GM12878 (cell line): ENCODE measurements around the gene LSAMP. TPM values are rescaled to one million over a fixed set of nuclear protein-coding genes. Genes with fewer than 3 reads are reported as not detected.

Experiments used
- ATAC-seq: fragments of 200-7000 bp; cut with Tn5 transposase; 3 replicates; pipeline ENCODE4 v1.9.1; 2020; ENCODE audit warnings: mild to moderate bottlenecking, moderate library complexity
- BruUV-seq: library from RNA; stranded (reverse); fragments of 400-500 nt; replicated peaks from 2 replicates; lab custom pipeline; 2021; lab: Mats Ljungman, UMichigan
- CTCF ChIA-PET: fragments of 300-600 bp; sonication (Branson Sonifier 250); formaldehyde crosslinking; extraction: SDS; loops from one replicate; lab custom pipeline; 2021; ENCODE audit warnings: inconsistent platforms; lab: Yijun Ruan, JAX
- POLR2A ChIA-PET: fragments of 350-600 bp; formaldehyde crosslinking; extraction: SDS; loops from one replicate; lab custom pipeline; 2021; ENCODE audit warnings: inconsistent platforms; lab: Charles Lee
- RAD21 ChIA-PET: fragments of 300-600 bp; sonication (Branson Sonifier 250); formaldehyde crosslinking; loops from one replicate; lab custom pipeline; 2023; ENCODE audit warnings: antibody characterized with exemption; ENCODE audit not compliant: unreplicated experiment; lab: Charles Lee
- SMC1A ChIA-PET: fragments of 300-600 bp; sonication (Branson Sonifier 250); formaldehyde crosslinking; loops from one replicate; lab custom pipeline; 2023; ENCODE audit not compliant: unreplicated experiment, uncharacterized antibody; lab: Charles Lee
- DNase-seq: peaks from one replicate; pipeline ENCODE4 v3.0.0-alpha.2; 2011; ENCODE audit warnings: low read depth, low spot score
- FAIRE-seq: peaks from 3 replicates; lab custom pipeline; 2011; peaks lifted over from hg19 to GRCh38; lab: Jason Lieb, UNC
- H2AFZ ChIP-seq: 2 replicates; pipeline ENCODE4 v1.6.0; 2011; ENCODE audit warnings: low read depth, low read length, control low read depth; ENCODE audit not compliant: control insufficient read depth
- H3K27ac ChIP-seq: 2 replicates; pipeline ENCODE4 v1.5.1; 2011; ENCODE audit warnings: control low read depth; ENCODE audit not compliant: control insufficient read depth, insufficient read depth
- H3K27me3 ChIP-seq, 2 experiments: replicated peaks in 1 of 2; 2 replicates each; pipeline versions ENCODE4 v1.6.0 to v1.6.1; 2011; ENCODE audit warnings: low read length in 1 of 2; ENCODE audit not compliant: control insufficient read depth in 2 of 2, insufficient read depth in 2 of 2
- H3K36me3 ChIP-seq, 2 experiments: 2 replicates each; pipeline ENCODE4 v1.5.1; 2011; ENCODE audit warnings: low read length in 1 of 2; ENCODE audit not compliant: control insufficient read depth in 2 of 2, insufficient read depth in 2 of 2
- H3K4me1 ChIP-seq: 2 replicates; pipeline ENCODE4 v1.6.1; 2011; ENCODE audit warnings: mild to moderate bottlenecking, low read length, moderate library complexity, mixed read lengths; ENCODE audit not compliant: control insufficient read depth, insufficient read depth
- H3K4me2 ChIP-seq: 2 replicates; pipeline ENCODE4 v1.6.0; 2011; ENCODE audit warnings: control low read depth; ENCODE audit not compliant: control insufficient read depth, insufficient read depth
- H3K4me3 ChIP-seq: fragments of 200-600 bp; sonication (generic); 2 replicates; pipeline ENCODE4 v1.5.1; 2016
- H3K79me2 ChIP-seq: 2 replicates; pipeline ENCODE4 v1.6.0; 2011; ENCODE audit warnings: low read length; ENCODE audit not compliant: control insufficient read depth, insufficient read depth
- H3K9ac ChIP-seq: 2 replicates; pipeline ENCODE4 v1.8.0; 2011; ENCODE audit warnings: low read length, control low read depth, mixed read lengths; ENCODE audit not compliant: control insufficient read depth, insufficient read depth
- H3K9me3 ChIP-seq: replicated peaks from 3 replicates; pipeline ENCODE4 v1.5.1; 2011; ENCODE audit warnings: mild to moderate bottlenecking, low read length; ENCODE audit not compliant: control insufficient read depth, insufficient read depth
- H4K20me1 ChIP-seq: 2 replicates; pipeline ENCODE4 v1.6.0; 2011; ENCODE audit not compliant: control insufficient read depth, insufficient read depth
- ATF7 ChIP-seq: fragments of 450-650 bp; IDR thresholded peaks from 2 replicates; pipeline ENCODE4 v1.6.1; 2016; ENCODE audit warnings: low read depth, mild to moderate bottlenecking
- BCL11A ChIP-seq: IDR thresholded peaks from 2 replicates; pipeline ENCODE4 v1.6.1; 2011; ENCODE audit warnings: low read depth, low read length
- CREM ChIP-seq: IDR thresholded peaks from 2 replicates; pipeline ENCODE4 v1.6.1; 2014; ENCODE audit warnings: antibody characterized with exemption, low read depth
- EED ChIP-seq: sonication (generic); IDR thresholded peaks from 2 replicates; pipeline ENCODE4 v1.6.1; 2016; ENCODE audit warnings: antibody characterized with exemption, low read depth
- EP300 ChIP-seq, 2 experiments: fragments of 150-350 bp in 1 of 2; IDR thresholded peaks; 2 replicates each; pipeline ENCODE4 v1.6.1; 2011 to 2012; ENCODE audit warnings: low read depth in 2 of 2, low read length in 2 of 2, borderline replicate concordance in 1 of 2, improper control_type of control experiment in 1 of 2, inconsistent platforms in 1 of 2; ENCODE audit not compliant: control insufficient read depth in 1 of 2
- IKZF1 ChIP-seq: fragments of 450-650 bp; conservative IDR thresholded peaks from 2 replicates; pipeline ENCODE4 v1.6.1; 2017; ENCODE audit warnings: antibody characterized with exemption, mild to moderate bottlenecking
- IKZF2 ChIP-seq, 2 experiments: fragments of 450-650 bp; IDR thresholded peaks; 2 replicates each; pipeline ENCODE4 v1.6.1; 2017; ENCODE audit warnings: mild to moderate bottlenecking in 2 of 2, moderate library complexity in 2 of 2
- JUNB ChIP-seq: IDR thresholded peaks from 2 replicates; pipeline ENCODE4 v1.6.1; 2016; ENCODE audit warnings: antibody characterized with exemption, mild to moderate bottlenecking
- MEF2B ChIP-seq: fragments of 450-650 bp; IDR thresholded peaks from 2 replicates; pipeline ENCODE4 v1.6.1; 2018; ENCODE audit warnings: mild to moderate bottlenecking, moderate library complexity; ENCODE audit not compliant: partially characterized antibody, poor library complexity, severe bottlenecking
- MTA2 ChIP-seq: fragments of 450-650 bp; IDR thresholded peaks from 2 replicates; pipeline ENCODE4 v1.6.1; 2016; ENCODE audit warnings: low read depth, mild to moderate bottlenecking, moderate library complexity
- NFIC ChIP-seq: IDR thresholded peaks from 2 replicates; pipeline ENCODE4 v1.6.1; 2012; ENCODE audit warnings: low read depth, mild to moderate bottlenecking, inconsistent platforms, low read length, moderate library complexity
- SIN3A ChIP-seq: IDR thresholded peaks from 2 replicates; pipeline ENCODE4 v1.6.1; 2012; ENCODE audit warnings: low read depth, low read length, improper control_type of control experiment
- TARDBP ChIP-seq: IDR thresholded peaks from 2 replicates; pipeline ENCODE4 v1.6.1; 2016; ENCODE audit warnings: borderline replicate concordance
- TCF12 ChIP-seq: IDR thresholded peaks from 2 replicates; pipeline ENCODE4 v1.6.1; 2011; ENCODE audit warnings: low read depth, mild to moderate bottlenecking, low read length
- TCF3 ChIP-seq: IDR thresholded peaks from 2 replicates; pipeline ENCODE4 v1.6.1; 2012; ENCODE audit warnings: low read depth, mild to moderate bottlenecking, low read length, borderline replicate concordance; ENCODE audit not compliant: insufficient read depth
- ZNF274 ChIP-seq: IDR thresholded peaks from one replicate; pipeline ENCODE4 v1.8.0; 2011; ENCODE audit not compliant: insufficient read length, insufficient read depth
- ZNF622 ChIP-seq: fragments of 450-650 bp; IDR thresholded peaks from 2 replicates; pipeline ENCODE4 v1.6.1; 2017; ENCODE audit warnings: mild to moderate bottlenecking, inconsistent platforms
- WGBS: methylation state at CpG from one replicate; pipeline ENCODE4 v1.1.6; 2016; ENCODE audit warnings: low lambda C conversion rate; ENCODE audit not compliant: insufficient replicate concordance, insufficient coverage; ENCODE audit errors: missing lambda C conversion rate; 5-methylcytosine and 5-hydroxymethylcytosine counted together
- in situ Hi-C: fragments of 300-500 bp; cut with MboI; formaldehyde crosslinking; loops from 9 replicates; pipeline ENCODE4 v1.14.3; 2018; ENCODE audit warnings: mixed read lengths
- intact Hi-C: fragments of 100-400 bp; cut with micrococcal nuclease; formaldehyde crosslinking; loops from one replicate; pipeline ENCODE4 v1.14.2; 2022; ENCODE audit not compliant: unreplicated experiment
- polyA plus RNA-seq, 11 experiments: library from polyadenylated mRNA; depleted of rRNA in 4 of 11; unstranded in 6 of 11; stranded (reverse) in 5 of 11; fragments of >200 nt; fragmentation: Nextera tagmentation in 4 of 11; fragmentation: Illumina TruSeq in 1 of 11; extraction: Ambion mirVana in 4 of 11; extraction: Trizol in 1 of 11; gene quantifications; 1 replicate in 1 of 11; 2 replicates in 10 of 11; pipeline versions ENCODE4 v1.2.1 to v1.2.3, GENCODE V29; 2011 to 2016; ENCODE audit warnings: inconsistent platforms in 2 of 11, missing spikeins in 2 of 11, low read depth in 1 of 11
- total RNA-seq, 4 experiments: library from RNA; depleted of rRNA in 3 of 4; stranded (reverse); fragments of >200 nt in 3 of 4; fragmentation: Illumina TruSeq in 1 of 4; extraction: Trizol in 1 of 4; gene quantifications; 2 replicates each; pipeline versions ENCODE4 v1.2.1 to v1.2.3, GENCODE V29; 2013 to 2021
- TF ChIP-seq, protein P1 (sequence below): fragments of 450-650 bp; IDR thresholded peaks from 2 replicates; pipeline ENCODE4 v1.6.1; 2017; ENCODE audit warnings: low read depth, mild to moderate bottlenecking, moderate library complexity
- TF ChIP-seq, protein P2 (sequence below): IDR thresholded peaks from 2 replicates; pipeline ENCODE4 v1.6.1; 2012; ENCODE audit warnings: low read length, inconsistent platforms
- TF ChIP-seq, protein P3 (sequence below): fragments of 150-350 bp; IDR thresholded peaks from 2 replicates; pipeline ENCODE4 v1.6.1; 2014; ENCODE audit warnings: mild to moderate bottlenecking, low read depth, low read length

Gene LSAMP
- total and polyA plus RNA-seq, 10 of the 15 experiments (the other 5 are each of a cell fraction or from before 2014, with no cell fraction given), result 2.0 to 12.7 (median 6.5) TPM

DNA sequence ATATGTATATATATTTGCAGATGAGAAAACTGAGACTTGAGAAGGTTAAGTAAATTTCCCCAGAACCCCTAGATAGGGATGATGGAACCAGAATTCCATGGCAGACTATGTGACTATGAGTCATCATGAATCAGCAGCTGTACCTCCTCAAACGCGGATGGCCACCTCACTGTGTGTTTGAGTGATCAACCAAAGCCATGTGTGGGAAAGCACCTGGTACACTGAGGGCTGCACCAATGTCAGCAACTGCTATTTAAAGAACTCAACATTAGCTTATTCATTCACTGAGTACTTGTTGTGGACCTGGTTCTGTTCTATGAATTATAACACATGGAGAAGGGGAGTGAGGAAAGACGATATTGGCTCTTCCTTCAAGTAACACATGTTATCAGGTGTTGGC is 445.0 kb downstream of the LSAMP start:
- DNase-seq, result peak; percentile 37
- CTCF ChIA-PET, result interaction anchor here (1.4 kb wide), 2 partner anchors 12 to 19 kb away, joined by 3 to 4 read pairs; no protein-coding TSS in a partner anchor
- H3K4me3 ChIP-seq, result no peak overlapping the region
- no peak overlapping the region for H3K9ac ChIP-seq
- no TSS peak for BruUV-seq
- H3K36me3 ChIP-seq, result no peaks in the 10 kb centered on the region
- H3K4me2 ChIP-seq, result no peak overlapping the region
- no peaks in the 10 kb centered on the region for H3K79me2 ChIP-seq
- in situ Hi-C loops, result no loop called here
- H4K20me1 ChIP-seq, result no peaks in the 10 kb centered on the region
- RAD21 ChIA-PET, result interaction anchor here (1.3 to 1.8 kb wide), 3 partner anchors 9 to 69 kb away, joined by 3 to 5 read pairs (median 5); no protein-coding TSS in a partner anchor
- peak; percentile 94 for ATAC-seq
- peaks cover 13% of the 10 kb centered on the region; the same call in 1 of the 2 replicates for H3K4me1 ChIP-seq
- no peaks in the 10 kb centered on the region for H3K9me3 ChIP-seq
- intact Hi-C loops, result loop anchor here (5.0 kb wide), 1 partner anchor 37 kb away; no protein-coding TSS in a partner anchor
- POLR2A ChIA-PET, result interaction anchor here (0.6 kb wide), 1 partner anchor 506 kb away, joined by 5 read pairs; no protein-coding TSS in a partner anchor
- SMC1A ChIA-PET, result interaction anchor here (1.2 to 5.7 kb wide), 5 partner anchors 13 to 102 kb away, joined by 3 to 41 read pairs (median 5); no protein-coding TSS in a partner anchor
- H3K27ac ChIP-seq, result no peak overlapping the region
- H3K27me3 ChIP-seq, result no peaks in the 10 kb centered on the region
- WGBS, result 11% methylated on average over 3 of the region's 3 CpGs
- peak; percentile 41 for FAIRE-seq
- H2AFZ ChIP-seq, result peak overlapping the region; percentile 51; the same call in 1 of the 2 replicates
- TF ChIP-seq EED (peak; percentile 90), TCF3 (peak; percentile 81; the same call in 1 of the 2 replicates), IKZF2 (IDR thresholded peaks at IDR 0.05) (peak; percentile 45 to 63), CREM (peak; percentile 45; the same call in 1 of the 2 replicates), ZNF274 (no peak), NFIC (peak; percentile 73; the same call in 1 of the 2 replicates), BCL11A (peak; percentile 44; the same call in 1 of the 2 replicates), EP300 (IDR thresholded peaks at IDR 0.05; ENCODE audit: borderline replicate concordance in 1 of 2, control insufficient read depth in 1 of 2, low read depth in 2 of 2, low read length in 2 of 2) (peak in 1 of 2 experiments; percentile 30; a peak in 1 of 4 replicates), MTA2 (no peak), TCF12 (peak; percentile 85), SIN3A (no peak), ZNF622 (no peak), IKZF1 (0 out of 2 replicates have a peak, but pooled peaks have one; percentile 44), TARDBP (no peak), MEF2B (peak; percentile 36), JUNB (peak; percentile 71), ATF7 (peak; percentile 44; the same call in 1 of the 2 replicates)
- TF ChIP-seq, protein P1, sequence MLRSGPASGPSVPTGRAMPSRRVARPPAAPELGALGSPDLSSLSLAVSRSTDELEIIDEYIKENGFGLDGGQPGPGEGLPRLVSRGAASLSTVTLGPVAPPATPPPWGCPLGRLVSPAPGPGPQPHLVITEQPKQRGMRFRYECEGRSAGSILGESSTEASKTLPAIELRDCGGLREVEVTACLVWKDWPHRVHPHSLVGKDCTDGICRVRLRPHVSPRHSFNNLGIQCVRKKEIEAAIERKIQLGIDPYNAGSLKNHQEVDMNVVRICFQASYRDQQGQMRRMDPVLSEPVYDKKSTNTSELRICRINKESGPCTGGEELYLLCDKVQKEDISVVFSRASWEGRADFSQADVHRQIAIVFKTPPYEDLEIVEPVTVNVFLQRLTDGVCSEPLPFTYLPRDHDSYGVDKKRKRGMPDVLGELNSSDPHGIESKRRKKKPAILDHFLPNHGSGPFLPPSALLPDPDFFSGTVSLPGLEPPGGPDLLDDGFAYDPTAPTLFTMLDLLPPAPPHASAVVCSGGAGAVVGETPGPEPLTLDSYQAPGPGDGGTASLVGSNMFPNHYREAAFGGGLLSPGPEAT, result peak; percentile 61; the same call in 1 of the 2 replicates
- TF ChIP-seq, protein P2, sequence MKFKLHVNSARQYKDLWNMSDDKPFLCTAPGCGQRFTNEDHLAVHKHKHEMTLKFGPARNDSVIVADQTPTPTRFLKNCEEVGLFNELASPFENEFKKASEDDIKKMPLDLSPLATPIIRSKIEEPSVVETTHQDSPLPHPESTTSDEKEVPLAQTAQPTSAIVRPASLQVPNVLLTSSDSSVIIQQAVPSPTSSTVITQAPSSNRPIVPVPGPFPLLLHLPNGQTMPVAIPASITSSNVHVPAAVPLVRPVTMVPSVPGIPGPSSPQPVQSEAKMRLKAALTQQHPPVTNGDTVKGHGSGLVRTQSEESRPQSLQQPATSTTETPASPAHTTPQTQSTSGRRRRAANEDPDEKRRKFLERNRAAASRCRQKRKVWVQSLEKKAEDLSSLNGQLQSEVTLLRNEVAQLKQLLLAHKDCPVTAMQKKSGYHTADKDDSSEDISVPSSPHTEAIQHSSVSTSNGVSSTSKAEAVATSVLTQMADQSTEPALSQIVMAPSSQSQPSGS, result 0 out of 2 replicates have a peak, but pooled peaks have one; percentile 36
- TF ChIP-seq, protein P3, sequence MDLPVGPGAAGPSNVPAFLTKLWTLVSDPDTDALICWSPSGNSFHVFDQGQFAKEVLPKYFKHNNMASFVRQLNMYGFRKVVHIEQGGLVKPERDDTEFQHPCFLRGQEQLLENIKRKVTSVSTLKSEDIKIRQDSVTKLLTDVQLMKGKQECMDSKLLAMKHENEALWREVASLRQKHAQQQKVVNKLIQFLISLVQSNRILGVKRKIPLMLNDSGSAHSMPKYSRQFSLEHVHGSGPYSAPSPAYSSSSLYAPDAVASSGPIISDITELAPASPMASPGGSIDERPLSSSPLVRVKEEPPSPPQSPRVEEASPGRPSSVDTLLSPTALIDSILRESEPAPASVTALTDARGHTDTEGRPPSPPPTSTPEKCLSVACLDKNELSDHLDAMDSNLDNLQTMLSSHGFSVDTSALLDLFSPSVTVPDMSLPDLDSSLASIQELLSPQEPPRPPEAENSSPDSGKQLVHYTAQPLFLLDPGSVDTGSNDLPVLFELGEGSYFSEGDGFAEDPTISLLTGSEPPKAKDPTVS, result no peak
